K562 (cell line): ENCODE measurements around the gene MBOAT7. TPM values are rescaled to one million over a fixed set of nuclear protein-coding genes. Genes with fewer than 3 reads are reported as not detected.
A peak's percentile ranks its signal among the peaks of the same experiment; 100 is the strongest.

Source experiments
- BMI1 ChIP-seq: fragments of 150-350 bp; IDR thresholded peaks from 2 replicates; pipeline ENCODE4 v1.6.1; 2014; ENCODE audit warnings: low read length
- KDM1A ChIP-seq, 2 experiments: fragments of 450-650 bp; IDR thresholded peaks; 2 replicates each; pipeline ENCODE4 v1.6.1; 2016; ENCODE audit warnings: mild to moderate bottlenecking in 2 of 2
- NCOA4 ChIP-seq: fragments of 450-650 bp; IDR thresholded peaks from 2 replicates; pipeline ENCODE4 v1.6.1; 2018; ENCODE audit warnings: mild to moderate bottlenecking; ENCODE audit not compliant: partially characterized antibody
- ZFP36 ChIP-seq: fragments of 150-350 bp; IDR thresholded peaks from 2 replicates; pipeline ENCODE4 v1.6.1; 2018; ENCODE audit warnings: low read length, low read depth; ENCODE audit not compliant: partially characterized antibody
- polyA plus RNA-seq, 8 experiments: library from polyadenylated mRNA; depleted of rRNA in 4 of 8; stranded (reverse) in 5 of 8; unstranded in 3 of 8; fragments of >200 nt; fragmentation: Nextera tagmentation in 2 of 8; fragmentation: Illumina TruSeq in 1 of 8; extraction: Ambion mirVana in 2 of 8; extraction: Trizol in 1 of 8; gene quantifications; 2 replicates each; pipeline versions ENCODE4 v1.2.1 to v1.2.3, GENCODE V29; 2011 to 2014; ENCODE audit warnings: inconsistent platforms in 1 of 8, missing spikeins in 1 of 8
- total RNA-seq, 7 experiments: library from RNA; depleted of rRNA in 6 of 7; stranded (reverse); fragments of >200 nt in 6 of 7; fragmentation: Illumina TruSeq in 2 of 7; extraction: Trizol in 2 of 7; gene quantifications; 2 replicates each; pipeline versions ENCODE4 v1.2.1 to v1.2.3, GENCODE V29; 2011 to 2021; ENCODE audit warnings: low replicate concordance in 1 of 7
- TF ChIP-seq, protein P1 (sequence below), 2 experiments: fragments of 450-650 bp in 1 of 2; sonication (generic) in 1 of 2; formaldehyde crosslinking in 1 of 2; IDR thresholded peaks; 2 replicates each; pipeline versions ENCODE4 v1.7.1 to v1.9.0; 2016 to 2022; ENCODE audit warnings: inconsistent platforms in 1 of 2, mild to moderate bottlenecking in 1 of 2, missing genetic modification reagents in 1 of 2
- TF ChIP-seq, protein P2 (sequence below): fragments of 250-450 bp; sonication (Bioruptor Pico); IDR thresholded peaks from 2 replicates; pipeline ENCODE4 v1.9.0; 2021; ENCODE audit warnings: mild to moderate bottlenecking
- TF ChIP-seq, protein P3 (sequence below): IDR thresholded peaks from 2 replicates; pipeline ENCODE4 v1.6.1; 2014; ENCODE audit warnings: antibody characterized with exemption
- TF ChIP-seq, protein P4 (sequence below): fragments of 250-450 bp; sonication (Bioruptor Pico); IDR thresholded peaks from 2 replicates; pipeline ENCODE4 v1.8.0; 2021; ENCODE audit warnings: moderate library complexity, mild to moderate bottlenecking, inconsistent platforms

Gene MBOAT7
- total and polyA plus RNA-seq, 9 of the 15 experiments (the other 6 are each of a cell fraction or from before 2014, with no cell fraction given), result 1.4 to 153 (median 56.1) TPM

DNA sequence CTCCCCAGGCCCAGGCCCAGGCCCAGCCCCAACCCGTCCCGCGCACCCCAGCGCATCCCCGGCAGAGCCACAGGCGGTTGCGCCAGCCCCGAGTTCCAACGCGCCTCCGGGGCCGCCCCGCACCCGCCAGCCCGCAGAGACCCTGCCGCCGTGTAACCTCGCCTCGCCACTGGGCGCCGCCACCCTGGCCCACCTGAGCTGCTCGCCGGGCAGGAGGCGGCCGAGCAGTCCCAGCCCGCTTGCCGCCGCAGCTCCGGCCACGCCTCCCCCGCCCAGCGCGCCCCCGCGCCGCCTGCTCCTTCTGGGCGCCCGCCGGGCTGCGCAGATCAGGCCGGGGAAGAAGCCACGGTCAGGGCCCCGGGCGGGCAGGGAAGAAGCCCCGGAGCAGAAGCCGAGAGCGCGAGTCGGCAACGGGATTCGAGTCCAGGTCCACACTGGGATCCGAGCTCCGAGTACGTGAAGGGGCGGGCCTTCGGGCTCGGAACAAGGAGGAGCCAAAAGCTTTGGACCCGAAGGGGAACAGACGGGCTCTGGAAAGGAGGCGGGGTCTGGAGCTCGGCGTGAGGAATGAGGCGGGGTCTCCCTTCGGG is at the start of gene MBOAT7 (continued):
- TF ChIP-seq NCOA4 (no peak), BMI1 (no peak), KDM1A (IDR thresholded peaks at IDR 0.05) (no peak), ZFP36 (peak; percentile 25)
- TF ChIP-seq, protein P1, sequence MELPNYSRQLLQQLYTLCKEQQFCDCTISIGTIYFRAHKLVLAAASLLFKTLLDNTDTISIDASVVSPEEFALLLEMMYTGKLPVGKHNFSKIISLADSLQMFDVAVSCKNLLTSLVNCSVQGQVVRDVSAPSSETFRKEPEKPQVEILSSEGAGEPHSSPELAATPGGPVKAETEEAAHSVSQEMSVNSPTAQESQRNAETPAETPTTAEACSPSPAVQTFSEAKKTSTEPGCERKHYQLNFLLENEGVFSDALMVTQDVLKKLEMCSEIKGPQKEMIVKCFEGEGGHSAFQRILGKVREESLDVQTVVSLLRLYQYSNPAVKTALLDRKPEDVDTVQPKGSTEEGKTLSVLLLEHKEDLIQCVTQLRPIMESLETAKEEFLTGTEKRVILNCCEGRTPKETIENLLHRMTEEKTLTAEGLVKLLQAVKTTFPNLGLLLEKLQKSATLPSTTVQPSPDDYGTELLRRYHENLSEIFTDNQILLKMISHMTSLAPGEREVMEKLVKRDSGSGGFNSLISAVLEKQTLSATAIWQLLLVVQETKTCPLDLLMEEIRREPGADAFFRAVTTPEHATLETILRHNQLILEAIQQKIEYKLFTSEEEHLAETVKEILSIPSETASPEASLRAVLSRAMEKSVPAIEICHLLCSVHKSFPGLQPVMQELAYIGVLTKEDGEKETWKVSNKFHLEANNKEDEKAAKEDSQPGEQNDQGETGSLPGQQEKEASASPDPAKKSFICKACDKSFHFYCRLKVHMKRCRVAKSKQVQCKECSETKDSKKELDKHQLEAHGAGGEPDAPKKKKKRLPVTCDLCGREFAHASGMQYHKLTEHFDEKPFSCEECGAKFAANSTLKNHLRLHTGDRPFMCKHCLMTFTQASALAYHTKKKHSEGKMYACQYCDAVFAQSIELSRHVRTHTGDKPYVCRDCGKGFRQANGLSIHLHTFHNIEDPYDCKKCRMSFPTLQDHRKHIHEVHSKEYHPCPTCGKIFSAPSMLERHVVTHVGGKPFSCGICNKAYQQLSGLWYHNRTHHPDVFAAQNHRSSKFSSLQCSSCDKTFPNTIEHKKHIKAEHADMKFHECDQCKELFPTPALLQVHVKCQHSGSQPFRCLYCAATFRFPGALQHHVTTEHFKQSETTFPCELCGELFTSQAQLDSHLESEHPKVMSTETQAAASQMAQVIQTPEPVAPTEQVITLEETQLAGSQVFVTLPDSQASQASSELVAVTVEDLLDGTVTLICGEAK (IDR thresholded peaks at IDR 0.05), result no peak
- TF ChIP-seq, protein P1 (CRISPR knock-in tag; IDR thresholded peaks at IDR 0.05), result no peak
- TF ChIP-seq, protein P2, sequence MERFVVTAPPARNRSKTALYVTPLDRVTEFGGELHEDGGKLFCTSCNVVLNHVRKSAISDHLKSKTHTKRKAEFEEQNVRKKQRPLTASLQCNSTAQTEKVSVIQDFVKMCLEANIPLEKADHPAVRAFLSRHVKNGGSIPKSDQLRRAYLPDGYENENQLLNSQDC (CRISPR knock-in tag), result no peak
- TF ChIP-seq, protein P3, sequence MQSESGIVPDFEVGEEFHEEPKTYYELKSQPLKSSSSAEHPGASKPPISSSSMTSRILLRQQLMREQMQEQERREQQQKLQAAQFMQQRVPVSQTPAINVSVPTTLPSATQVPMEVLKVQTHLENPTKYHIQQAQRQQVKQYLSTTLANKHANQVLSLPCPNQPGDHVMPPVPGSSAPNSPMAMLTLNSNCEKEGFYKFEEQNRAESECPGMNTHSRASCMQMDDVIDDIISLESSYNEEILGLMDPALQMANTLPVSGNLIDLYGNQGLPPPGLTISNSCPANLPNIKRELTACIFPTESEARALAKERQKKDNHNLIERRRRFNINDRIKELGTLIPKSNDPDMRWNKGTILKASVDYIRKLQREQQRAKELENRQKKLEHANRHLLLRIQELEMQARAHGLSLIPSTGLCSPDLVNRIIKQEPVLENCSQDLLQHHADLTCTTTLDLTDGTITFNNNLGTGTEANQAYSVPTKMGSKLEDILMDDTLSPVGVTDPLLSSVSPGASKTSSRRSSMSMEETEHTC, result no peak
- TF ChIP-seq, protein P4, sequence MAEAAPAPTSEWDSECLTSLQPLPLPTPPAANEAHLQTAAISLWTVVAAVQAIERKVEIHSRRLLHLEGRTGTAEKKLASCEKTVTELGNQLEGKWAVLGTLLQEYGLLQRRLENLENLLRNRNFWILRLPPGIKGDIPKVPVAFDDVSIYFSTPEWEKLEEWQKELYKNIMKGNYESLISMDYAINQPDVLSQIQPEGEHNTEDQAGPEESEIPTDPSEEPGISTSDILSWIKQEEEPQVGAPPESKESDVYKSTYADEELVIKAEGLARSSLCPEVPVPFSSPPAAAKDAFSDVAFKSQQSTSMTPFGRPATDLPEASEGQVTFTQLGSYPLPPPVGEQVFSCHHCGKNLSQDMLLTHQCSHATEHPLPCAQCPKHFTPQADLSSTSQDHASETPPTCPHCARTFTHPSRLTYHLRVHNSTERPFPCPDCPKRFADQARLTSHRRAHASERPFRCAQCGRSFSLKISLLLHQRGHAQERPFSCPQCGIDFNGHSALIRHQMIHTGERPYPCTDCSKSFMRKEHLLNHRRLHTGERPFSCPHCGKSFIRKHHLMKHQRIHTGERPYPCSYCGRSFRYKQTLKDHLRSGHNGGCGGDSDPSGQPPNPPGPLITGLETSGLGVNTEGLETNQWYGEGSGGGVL, result no peak
